Smooth muscle cell of the brain vasculature (primary cell): ENCODE data around the gene WNT9B.
"Not testable (repeated sequence)": the region's sequence is repeated elsewhere in the genome, so short reads cannot be mapped to it uniquely, and the experiment has no call there.

Experiments used
- DNase-seq: peaks from one replicate; pipeline ENCODE4 v3.0.0-alpha.2; 2012; ENCODE audit warnings: low read depth, low spot score

The WNT9B gene

DNA sequence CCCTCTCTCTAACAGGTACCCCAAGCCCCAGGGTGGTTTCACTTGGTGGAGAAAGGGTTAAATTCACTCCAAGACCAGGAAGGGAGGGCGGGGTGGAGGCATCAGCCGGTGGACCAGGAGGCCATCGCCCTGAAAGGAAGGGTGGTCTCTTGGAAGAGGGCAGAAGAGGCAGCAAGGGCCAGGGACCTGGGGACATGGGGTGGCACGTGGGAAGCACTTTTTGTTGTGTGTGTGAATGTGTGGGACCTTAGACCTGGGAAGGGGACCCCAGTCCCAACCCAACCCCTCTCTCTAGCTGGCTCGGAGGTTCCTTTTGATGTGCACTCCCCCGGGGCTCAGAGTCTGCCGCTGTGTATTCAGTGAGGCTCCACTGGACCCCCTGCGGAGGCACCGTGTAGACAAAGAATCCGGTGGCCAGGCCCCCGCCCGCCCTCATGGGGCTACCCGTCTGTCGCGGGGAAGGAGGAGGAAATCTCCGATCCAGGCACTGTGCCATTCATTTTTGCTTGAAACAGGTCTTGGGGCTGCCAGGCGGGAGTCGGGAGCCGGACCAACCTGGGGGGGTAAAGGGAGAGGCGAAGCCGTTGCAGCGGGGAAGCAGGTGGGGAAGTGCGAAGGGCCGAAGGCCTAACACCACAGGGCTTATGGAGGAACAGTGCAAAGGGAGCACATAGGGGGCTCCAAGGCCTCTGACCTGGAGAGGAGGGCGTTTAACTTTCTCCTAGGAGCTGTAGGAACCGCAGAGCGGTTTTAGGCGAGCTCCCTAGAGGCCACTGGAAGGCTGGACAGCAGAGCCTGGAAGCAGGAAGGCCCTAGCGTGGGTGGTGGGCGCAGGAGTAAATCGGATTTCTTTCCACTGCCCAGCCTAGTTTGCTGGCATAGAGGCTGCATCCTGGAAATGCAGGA is 29.6 kb upstream of the WNT9B start:
- DNase-seq: no peak

DNA sequence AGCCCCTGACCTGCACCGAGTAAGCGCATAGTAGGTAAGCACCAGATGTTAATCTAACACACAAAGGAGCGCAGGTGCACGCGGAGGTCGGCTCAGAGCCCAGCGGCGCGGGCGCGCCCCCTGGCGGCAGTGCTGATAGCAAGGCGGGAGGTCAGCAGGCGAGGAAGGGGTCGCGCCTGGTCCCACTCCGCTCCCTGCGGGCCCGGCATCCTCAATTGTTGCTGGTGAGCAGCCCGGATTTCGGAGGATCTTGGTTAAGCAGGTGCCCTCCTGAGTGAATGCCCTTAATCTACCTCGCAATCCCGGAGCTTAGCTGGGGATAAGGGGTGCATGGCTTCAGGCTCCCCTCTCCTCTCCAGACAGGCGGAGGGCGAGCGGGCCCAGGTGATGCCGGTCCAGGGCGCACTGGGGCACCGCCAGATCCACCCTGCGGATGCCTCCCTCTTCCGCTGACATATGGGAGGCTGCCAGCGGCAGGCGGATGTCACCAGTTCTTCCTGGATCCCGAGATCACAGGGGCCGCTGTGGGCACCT is 28.9 kb upstream of the WNT9B start:
- DNase-seq: no peak

DNA sequence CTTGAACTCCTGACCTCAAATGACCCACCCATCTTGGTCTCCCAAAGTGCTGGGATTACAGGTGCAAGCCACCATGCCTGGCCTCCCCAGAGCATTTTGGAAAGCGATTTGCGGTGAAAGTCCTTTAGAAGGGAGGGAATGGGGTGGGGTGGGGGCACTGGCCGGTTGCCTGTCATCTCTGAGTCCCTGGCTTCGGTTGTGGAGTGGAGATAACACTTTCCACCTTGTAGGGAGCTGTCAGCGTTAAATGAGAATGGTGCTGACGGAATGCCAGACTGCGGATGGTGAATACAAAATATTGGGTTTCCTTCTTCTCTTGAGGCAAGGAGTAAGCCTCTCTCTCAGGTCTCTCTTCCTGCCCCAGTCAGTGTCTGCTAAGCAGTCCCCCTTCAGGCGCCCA is 27.7 kb upstream of the WNT9B start:
- no peak for DNase-seq

DNA sequence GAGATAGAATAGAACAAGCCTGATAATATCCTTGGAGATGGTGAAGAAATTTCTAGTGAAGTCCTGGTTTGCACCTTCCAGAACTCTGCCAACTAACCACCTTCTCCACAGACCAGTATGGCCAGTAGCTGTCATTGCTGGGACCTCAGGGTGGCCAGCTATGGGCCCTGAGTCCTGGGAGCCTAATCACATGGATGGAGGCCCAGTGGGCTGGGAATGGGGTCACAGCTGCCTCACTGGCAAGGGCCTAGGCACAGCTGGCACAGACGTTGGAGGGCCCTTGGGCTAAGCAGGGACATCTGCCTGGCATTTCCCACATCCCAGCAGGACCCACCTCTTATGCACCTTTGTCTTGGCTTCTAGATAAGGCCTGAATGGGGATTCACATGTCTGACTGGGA is 25.3 kb upstream of the WNT9B start:
- no peak for DNase-seq

DNA sequence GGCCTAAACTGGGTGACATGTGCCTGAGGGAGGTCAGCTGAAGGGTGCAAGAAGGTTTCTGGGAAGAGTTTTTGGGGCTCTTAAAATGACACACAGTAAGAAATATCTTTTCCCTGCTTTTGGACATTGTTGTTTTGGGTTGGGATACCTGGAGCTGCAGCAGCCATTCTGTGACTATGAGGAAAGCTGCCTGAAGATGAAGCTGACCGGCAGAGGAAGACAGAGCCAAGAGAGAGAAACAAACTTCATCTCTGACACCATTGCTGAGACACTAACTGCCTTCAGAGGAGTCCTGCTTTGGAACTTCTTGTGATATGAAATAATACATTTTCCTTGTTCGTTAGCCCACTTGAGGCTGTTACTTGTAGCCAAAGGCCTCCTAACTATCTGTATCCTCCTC is 24.1 kb upstream of the WNT9B start:
- no peak for DNase-seq

DNA sequence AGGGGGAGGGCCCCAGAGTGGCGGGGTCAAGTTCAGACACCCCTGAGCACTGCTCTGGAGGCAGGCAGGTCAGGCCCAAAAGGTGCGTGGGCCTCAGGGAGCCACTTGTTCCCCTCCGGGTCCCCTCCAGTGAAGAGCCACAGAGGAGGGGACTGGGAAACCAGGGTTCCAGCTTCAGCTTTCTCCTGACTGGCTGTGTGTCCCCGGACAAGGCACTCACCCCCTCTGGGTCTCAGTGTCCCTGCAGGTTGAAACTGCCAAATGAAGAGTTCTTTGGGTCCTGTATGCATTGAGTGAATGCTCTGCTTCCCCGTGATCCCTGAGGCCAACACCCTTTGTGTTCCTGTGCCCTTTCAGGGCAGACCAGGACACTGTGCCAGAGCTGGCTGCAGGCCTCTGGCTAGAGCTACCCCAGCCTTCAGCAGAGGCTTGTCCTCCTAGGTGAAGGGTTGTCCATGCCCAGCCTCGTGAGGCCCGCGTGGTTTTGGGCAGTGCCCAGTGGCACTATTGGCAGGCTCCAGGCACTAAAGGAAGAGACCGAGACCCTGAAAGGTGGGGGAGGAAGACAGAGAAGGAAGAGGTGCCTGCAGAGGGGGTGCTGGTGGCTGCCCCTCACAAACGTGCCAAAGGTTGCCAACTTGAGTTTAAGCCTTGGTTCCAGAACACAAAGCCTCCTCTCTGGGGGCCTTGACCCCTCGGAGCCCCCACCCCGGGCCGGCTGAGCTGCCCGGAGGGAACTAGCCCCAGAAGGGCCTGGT is 19.6 kb upstream of the WNT9B start:
- no peak for DNase-seq

DNA sequence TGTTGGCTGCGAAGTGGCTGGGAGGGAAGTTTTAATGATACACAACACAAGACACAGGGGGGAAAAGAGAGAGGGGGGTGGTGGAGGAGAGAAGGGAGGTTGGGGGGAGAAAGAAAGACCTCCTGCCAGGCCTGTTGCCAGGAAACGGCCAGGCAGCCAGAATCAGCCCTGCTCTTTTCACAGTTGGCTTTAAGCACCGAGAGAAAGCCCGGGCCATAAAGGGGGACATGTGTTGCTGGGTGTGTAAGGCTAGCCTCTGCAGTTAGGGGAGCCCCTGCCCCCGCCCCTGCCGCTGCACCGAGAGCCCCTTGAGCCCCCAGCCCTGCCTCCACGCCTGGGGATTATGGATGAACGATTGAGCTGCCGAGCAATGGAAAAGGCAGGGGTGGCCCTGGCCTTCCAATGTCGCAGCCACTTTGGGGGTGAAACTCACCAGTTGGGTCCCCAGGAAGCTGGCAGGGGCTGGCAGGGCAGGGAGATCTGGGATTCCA is 19.0 kb upstream of the WNT9B start:
- no peak for DNase-seq

DNA sequence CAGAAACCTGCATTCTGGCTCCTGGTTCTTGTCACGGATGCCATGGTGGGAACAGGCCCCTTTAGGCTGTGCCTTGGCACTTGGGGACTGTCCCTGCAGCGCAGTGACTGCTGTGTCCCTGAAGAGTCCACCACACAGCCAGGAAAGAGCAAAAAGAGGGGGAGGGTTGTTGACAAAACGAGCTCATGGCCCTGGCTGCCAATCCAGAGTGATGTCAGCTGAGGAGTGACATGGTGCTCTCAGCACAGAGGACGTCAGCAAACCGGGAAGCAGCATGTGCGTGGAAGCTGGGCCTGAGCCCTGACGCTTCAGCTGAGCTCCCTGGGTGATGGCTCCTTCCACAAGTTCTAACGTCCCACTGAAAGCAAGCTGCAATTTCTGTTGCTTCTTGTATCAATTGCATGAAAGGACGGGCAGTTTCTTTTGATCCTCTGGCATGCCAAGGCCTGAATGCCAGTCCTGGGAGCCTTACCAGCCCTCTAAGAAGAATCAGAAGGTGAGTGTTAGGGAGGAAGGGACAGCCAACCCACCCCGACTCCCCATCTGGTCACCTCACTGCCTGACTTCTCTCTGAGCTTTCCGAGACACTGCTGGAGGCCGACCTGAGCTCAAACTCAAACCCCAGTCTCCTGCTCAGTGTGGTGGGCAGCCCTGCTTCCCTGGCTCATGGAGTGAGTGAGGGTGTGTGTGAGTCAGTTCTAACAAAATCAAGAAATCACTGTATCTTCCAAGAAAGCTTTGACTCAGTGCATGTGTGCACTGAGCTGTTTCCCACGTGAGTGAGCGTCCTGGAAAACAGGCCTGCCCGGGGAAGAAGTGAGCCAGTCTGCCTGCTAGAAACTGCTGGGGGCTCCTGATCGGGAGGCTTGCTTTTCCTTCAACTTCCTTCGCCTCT is 18.2 kb upstream of the WNT9B start:
- no peak for DNase-seq

DNA sequence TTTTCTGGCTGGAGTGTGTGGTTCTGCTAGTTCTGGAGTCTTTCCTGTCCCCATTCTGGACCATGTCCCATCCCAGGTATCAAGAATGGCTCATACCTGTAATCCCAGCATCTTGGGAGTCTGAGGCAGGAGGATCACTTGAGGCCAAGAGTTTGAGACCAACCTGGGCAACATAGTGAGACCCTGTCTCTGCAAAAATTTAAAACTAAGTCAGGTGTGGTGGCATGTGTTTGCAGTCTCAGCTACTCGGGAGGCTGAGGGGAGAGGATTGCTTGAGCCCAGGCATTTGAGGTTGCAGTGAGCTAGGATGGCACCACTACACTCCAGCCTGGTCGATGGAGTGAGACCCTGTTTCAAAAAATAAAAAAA is 17.6 kb upstream of the WNT9B start:
- no peak for DNase-seq

DNA sequence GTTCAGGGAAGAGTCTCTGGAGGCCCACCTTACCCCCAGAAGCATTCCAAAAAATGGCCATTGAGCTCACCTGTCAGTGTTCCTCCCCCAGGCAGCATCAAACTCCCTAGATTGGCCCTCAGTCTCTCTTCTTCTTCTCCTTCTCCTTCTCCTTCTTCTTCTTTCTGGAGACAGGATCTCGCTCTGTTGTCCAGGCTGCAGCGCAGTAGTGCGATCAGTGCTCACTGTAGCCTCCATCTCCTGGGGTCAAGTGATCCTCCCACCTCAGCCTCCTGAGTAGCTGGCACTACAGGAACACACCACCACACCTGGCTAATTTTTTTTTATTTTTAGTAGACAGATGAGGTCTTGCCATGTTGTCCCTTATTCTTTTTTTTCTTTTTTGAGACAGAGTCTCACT is 16.5 kb upstream of the WNT9B start:
- DNase-seq: no peak

DNA sequence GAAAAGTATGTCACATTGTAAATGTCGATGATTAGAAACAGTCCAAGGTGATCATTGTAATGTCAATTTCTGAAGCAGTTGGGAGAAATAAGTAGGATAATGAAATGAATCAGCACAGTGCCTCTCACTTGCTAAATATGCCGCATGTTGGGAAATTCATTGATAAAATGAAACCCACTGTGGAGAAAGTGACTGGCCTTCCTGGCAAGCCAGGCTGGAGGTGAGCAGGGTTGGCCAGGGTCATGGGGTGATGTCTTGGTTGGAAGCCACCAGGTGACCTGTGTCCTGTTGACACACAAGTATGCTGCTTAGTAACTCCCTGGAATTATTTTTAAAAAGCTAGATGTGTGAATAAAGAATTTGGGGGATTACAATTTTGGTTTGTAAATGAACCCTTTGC is 14.9 kb upstream of the WNT9B start:
- DNase-seq: no peak

DNA sequence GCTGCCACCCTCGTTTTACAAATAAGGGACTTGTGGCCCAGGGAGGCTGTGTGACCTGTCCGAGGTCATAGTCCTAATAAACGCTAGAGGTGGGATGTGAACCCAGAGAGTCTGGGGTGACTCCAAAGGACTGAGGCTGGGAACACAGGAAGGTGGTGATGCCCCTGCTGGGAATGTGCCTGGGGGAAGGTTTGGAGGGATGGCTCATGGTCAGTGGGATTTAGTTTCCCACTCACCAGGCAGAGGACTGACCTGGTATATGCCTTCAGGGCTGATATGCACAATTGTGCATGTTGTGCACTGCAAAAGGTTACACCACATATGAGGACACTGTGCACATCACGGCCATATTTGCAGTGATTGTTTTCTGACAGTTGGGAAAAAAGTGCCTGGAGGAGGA is 13.9 kb upstream of the WNT9B start:
- no peak for DNase-seq

DNA sequence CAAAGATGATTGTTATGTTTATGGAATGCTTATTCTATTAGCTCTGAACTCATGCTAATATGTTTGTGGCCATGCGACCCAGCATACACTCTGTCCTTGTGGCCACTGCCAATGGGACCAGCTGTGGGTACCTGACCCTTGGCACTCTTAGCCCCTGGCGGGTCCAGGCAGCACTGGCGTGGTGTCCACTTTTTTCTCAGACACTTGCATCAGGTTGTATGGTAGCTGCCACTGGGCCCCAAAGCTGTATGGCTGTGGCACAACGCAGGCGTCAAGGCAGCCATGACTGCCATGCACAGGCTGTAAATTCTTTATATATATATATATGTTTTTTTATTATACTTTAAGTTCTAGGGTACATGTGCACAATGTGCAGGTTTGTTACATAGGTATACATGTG is 12.2 kb upstream of the WNT9B start:
- no peak for DNase-seq

DNA sequence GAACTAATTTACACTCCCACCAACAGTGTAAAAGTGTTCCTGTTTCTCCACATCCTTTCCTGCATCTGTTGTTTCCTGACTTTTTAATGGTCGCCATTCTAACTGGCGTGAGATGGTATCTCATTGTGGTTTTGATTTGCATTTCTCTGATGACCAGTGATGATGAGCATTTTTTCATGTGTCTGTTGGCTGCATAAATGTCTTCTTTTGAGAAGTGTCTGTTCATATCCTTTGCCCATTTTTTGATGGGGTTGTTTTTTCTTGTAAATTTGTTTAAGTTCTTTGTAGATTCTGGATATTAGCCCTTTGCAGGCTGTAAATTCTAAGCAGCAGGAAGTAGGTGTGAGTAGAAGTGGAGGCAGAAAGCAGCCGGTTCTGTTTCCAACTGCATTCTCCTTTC is 10.8 kb upstream of the WNT9B start:
- not testable (repeated sequence) for DNase-seq

DNA sequence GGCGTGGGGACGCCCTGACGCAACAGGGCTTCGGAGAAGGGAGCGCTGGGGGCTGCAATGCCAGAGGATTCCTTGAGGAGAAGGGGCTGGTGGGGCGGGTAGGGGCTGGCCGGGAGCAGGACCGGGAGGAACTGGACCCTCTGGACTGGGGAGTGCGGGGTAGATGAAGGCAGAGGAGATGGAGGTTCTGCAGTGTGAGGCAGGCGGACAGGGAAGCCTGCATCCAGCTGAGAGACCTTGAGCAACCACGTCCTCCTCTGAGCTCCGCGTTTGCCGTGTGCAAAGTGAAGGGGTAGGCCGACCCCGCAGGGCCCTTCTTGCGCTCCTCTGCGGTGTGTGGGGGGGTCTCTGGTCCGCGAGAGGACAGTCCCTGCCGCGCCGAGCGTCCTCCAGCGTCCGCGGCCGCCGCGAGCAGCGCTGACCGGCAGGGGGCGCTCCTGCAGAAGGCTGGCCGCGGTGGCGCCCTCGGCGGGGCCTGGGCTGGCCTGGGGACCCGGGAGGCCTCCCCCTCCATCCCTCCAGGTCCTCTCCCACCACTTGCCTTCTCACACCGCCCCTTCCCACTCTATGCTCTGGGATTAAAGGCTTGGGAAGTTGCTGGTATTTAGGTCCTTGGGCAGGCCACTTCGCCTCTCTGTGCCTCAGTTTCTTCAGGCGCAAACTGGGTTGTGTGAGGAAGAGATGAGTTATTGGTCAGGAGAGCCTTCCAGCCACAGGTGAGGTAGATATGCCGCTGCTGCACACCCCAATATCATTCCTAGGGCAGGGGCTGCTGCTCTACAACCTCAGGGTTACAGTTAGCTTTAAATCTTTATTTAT is 9.6 kb upstream of the WNT9B start:
- no peak for DNase-seq

DNA sequence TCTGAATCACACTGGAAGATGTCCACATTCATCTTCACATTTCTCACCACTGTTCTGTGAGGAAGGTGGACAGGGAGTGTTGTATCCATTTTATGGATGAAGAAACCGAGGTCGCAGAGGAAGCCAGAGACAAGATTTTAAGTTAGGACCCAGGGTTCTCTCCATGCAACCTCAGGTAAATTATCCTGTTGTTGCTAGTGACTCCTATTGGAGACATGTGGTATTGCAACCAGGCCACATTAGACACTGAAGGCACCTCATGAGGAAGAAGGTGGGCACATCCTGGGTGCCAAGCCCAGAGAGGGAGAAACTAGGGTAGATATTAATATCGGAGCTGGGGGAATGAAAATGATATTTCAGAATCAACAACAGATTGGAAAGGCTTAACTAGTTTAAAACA is 8.5 kb upstream of the WNT9B start:
- no peak for DNase-seq

DNA sequence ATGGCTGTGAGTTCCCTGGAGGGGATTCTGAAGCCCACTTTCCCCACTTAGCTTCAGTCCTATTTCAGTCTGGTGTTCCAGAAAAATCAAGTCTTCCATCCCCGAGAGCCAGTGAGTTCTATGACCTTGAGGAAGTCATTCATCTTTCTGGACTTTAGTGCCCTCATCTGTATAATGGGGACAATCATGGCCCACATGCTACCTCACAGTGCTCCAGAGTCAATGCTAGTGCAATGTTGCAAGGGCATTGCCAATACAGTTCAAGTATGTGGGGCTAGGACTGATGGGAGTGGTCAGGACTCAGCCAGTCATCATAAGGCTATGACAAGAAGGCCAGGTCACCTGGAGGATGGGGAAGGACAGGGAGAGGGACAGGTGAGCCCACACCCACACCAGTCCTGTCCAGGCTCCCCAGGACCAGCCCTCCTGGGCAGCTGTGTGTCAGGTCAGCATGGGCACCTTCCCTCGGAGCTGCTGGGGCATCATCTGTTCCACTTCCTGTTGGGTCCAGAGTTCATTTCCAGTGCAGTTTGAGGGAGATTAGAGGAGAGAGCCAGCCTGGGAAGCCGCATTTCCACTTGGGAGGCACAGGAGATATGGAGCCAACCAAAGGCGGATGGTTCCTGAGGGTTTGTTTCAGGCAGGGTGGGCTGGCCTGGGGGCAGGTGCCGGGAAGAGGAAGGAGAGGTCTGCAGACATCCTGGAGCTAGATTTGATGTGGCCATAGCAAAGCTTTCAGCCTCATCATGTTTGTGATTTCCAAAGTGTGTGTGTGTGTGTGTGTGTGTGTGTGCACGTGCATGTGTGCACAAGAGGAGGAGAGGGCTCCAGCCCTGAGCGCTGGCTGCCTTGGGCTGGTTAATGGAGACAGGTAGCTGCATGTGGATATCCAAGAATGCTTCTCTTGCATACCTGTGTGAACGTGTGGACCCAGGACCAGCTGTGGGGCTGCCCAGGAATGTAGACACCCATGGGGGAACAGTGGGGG is 3.9 kb upstream of the WNT9B start:
- DNase-seq: no peak

DNA sequence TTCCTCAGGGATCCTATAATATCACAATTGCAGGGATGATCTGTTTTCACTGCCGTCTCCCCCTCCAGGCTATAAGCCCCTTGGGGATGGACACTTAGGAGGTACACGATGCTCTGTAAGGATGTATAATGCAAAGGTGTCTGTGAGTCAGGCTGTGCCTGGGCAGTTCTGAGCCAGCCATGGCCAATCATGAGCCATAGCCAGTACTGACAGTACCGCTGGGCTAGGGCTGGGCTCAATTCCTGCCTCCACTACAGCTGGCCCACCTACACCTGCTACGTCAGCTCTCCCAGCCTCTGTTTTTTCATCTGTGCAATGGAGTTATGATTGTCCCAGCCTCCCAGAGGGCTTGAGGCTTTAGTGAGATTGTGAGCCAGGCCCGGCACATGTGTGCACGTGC is 2.8 kb upstream of the WNT9B start:
- no peak for DNase-seq

DNA sequence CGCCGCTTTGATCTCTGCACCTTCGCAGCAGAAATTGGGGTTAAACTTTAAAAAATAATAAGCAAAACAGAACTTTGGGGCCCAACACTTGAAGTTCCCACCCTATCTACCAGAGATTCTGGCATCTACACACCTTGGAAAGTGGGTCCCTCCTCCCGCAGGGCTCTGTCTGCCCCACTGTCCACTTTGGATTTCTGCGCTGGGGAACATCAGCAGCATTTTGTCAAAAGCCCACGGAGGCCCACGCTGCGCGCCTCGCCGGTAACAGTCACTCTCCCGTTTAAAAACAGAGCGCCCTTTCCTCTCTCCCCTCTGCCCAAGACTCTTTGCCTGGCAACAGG is 725 bp upstream of the WNT9B start:
- no peak for DNase-seq
